ENCODE measurements around the gene METTL26. TPM values are rescaled to one million over a fixed set of nuclear protein-coding genes. Genes with fewer than 3 reads are reported as not detected.
A peak's percentile ranks its signal among the peaks of the same experiment; 100 is the strongest.

METTL26 gene
- total RNA-seq, 4 donors from 2014 or later: 72.2 to 138 (median 84.7) TPM

DNA sequence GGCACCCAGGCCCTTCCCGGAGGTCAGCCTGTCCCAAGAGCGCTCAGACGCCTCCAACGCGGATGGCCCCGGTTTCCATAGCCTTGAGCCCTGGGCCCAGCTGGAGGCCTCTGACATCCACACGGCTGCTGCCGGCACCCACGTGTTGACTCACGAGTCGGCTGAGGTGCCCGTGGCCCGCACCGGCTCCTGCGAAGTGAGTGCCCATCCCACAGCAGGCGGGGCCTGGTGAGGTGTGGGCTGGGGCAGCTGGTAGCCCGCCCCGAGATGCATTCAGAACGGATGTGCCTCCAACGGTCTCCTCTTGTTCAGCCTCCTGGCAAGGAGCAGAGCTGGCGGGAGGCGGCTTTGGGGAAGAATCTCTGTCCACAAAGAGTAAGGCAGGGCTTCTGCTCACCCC lies 15.7 kb upstream of the METTL26 start:
- Histone ChIP-seq H3K27me3 (no peaks in the 10 kb centered on the region), H3K36me3 (peaks cover 33% of the 10 kb centered on the region), H3K4me1 (peaks cover 38% of the 10 kb centered on the region), H3K4me3 (no peak overlapping the region), H3K27ac (no peak overlapping the region), H3K9me3 (no peaks in the 10 kb centered on the region)
- TF ChIP-seq POLR2AphosphoS5 (IDR thresholded peaks at IDR 0.05): no peak
- no peak for TF ChIP-seq EP300 (IDR thresholded peaks at IDR 0.05)
- TF ChIP-seq, protein P1, sequence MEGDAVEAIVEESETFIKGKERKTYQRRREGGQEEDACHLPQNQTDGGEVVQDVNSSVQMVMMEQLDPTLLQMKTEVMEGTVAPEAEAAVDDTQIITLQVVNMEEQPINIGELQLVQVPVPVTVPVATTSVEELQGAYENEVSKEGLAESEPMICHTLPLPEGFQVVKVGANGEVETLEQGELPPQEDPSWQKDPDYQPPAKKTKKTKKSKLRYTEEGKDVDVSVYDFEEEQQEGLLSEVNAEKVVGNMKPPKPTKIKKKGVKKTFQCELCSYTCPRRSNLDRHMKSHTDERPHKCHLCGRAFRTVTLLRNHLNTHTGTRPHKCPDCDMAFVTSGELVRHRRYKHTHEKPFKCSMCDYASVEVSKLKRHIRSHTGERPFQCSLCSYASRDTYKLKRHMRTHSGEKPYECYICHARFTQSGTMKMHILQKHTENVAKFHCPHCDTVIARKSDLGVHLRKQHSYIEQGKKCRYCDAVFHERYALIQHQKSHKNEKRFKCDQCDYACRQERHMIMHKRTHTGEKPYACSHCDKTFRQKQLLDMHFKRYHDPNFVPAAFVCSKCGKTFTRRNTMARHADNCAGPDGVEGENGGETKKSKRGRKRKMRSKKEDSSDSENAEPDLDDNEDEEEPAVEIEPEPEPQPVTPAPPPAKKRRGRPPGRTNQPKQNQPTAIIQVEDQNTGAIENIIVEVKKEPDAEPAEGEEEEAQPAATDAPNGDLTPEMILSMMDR (IDR thresholded peaks at IDR 0.05): no peak
- no peak for TF ChIP-seq POLR2A (IDR thresholded peaks at IDR 0.05)
- 100% methylated on average over 1 of the region's 22 CpGs for WGBS
- no peak for DNase-seq (ENCODE audit: low spot score in 2 of 2)

DNA sequence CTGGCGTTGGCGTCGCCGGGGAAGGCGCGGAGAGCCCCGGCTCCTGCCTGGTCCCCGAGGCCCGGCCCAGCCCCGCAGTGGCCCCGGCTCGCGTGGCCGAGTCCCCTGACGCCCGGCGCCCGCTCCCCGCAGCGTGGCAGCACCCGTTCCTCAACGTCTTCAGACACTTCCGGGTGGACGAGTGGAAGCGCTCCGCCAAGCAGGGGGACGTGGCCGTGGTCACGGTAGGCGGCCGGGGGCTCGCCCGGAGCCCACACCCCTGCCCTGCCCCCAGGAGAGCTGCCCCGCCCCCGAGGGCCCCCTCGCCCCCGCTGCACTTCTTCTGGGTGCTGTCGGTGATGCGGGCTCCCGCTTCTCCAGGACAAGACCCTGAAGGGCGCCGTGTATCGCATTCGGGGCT lies 13.5 kb upstream of the METTL26 start:
- no peak for TF ChIP-seq POLR2A (IDR thresholded peaks at IDR 0.05)
- TF ChIP-seq EP300 (IDR thresholded peaks at IDR 0.05): no peak
- TF ChIP-seq, protein P1 (IDR thresholded peaks at IDR 0.05): no peak
- no peak for TF ChIP-seq POLR2AphosphoS5 (IDR thresholded peaks at IDR 0.05)
- WGBS: no CpG with 5 or more reads among the region's 44 CpGs
- Histone ChIP-seq H3K4me1 (peaks cover 51% of the 10 kb centered on the region), H3K27ac (peak overlapping the region; percentile 64), H3K27me3 (no peaks in the 10 kb centered on the region), H3K9me3 (no peaks in the 10 kb centered on the region), H3K4me3 (peak overlapping the region; percentile 73), H3K36me3 (peaks cover 12% of the 10 kb centered on the region)
- no peak for DNase-seq (ENCODE audit: low spot score in 2 of 2)

DNA sequence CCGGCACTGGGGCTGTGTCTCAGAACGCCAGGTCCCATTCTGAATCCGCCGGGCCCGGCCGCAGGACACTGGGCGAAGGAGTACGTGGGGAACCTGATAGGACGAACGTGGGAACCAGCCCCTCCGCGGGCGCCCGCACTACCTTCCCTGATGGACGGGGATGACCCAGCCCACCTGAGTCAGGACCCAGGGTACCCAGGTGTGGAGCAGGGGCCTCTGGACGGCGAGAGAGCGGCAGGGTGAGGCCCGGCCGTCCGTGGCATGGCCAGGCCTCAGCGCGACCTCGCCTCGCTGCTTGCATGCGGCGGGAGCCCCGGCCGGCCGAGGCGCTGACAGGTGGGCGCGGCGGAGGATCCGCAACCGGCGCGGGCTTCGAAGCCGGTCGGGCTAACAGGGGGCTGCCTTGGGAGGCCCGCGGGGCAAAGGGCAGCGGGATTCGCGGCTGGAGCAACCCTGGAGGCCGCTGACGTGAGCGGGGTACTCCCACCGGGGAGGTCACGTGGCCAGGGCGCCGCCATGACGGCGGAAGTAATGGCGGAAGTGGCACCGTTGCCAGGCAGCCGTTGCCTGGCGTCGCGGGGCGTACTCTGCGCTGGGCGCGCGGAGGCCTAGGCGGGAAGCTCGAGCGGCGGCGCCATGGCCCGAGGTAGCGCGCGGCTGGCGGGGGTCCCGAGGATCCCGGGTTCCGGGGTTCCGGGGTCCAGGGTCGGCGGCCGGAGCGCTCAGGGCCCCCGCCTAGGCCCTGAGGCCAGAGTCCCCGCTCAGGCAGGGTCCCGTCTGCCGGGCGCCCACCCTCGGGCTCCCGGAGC lies 12.9 kb upstream of the METTL26 start, which contains the start of gene WDR90:
TSS of gene WDR90 (plus strand) at position 585 of the 809 bp plus-strand sequence. CDS start at position 637, 52 bp downstream.
- peak within 1 kb of the TSS; percentile 64 for H3K27ac ChIP-seq
- peak; percentile 96 to 97 for DNase-seq (ENCODE audit: low spot score in 2 of 2)
- peaks cover 12% of the 10 kb centered on the region for H3K36me3 ChIP-seq
- TF ChIP-seq POLR2AphosphoS5 (IDR thresholded peaks at IDR 0.05) (peak in 2 of 3 donors; percentile 85 to 93), EP300 (IDR thresholded peaks at IDR 0.05) (no peak), POLR2A (IDR thresholded peaks at IDR 0.05) (peak in 1 of 2 donors; percentile 17)
- TF ChIP-seq, protein P1 (IDR thresholded peaks at IDR 0.05): no peak
- H3K27me3 ChIP-seq: no peaks in the 10 kb centered on the region
- WGBS: 0% methylated on average over 26 of the region's 91 CpGs
- H3K9me3 ChIP-seq: no peaks in the 10 kb centered on the region
- H3K4me1 ChIP-seq: peaks cover 51% of the 10 kb centered on the region
- peak within 1 kb of the TSS; percentile 73 for H3K4me3 ChIP-seq

DNA sequence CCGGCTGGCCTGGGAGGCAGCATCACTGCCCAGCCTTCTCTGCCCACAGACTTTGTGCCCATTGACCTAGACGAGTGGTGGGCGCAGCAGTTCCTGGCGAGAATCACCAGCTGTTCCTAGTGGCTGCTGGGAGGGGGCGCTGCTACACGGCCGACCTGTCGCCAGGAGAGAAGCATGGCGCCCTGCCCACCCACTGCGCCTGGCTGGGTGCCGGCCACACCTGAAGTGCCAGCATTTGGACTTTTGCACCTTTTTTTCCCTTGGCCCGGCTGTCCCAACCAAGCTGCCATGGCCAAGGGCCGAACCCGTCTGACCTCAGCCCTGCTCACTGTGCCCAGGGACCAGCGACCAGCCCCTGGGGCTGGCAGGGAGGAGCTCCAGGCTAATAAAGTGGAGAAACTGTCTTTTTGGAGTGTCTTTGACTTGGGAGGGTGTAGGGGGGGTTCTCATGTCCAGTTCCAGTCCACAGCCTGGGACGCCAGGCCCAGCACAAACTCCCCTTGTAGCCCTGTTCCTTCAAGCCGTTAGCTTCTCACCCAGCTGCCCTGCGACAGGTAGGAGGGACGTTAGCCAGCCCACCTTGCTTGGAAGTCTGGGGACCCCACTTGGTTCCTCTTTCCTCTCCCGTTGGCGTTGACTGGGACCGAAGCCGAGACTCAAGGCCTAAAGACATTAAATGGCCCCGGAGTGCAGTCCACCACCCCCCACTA lies 12.1 kb upstream of the METTL26 start:
- Histone ChIP-seq H3K27me3 (no peaks in the 10 kb centered on the region), H3K9me3 (no peaks in the 10 kb centered on the region), H3K36me3 (peaks cover 6% of the 10 kb centered on the region), H3K27ac (peak overlapping the region; percentile 64), H3K4me3 (peak overlapping the region; percentile 73), H3K4me1 (peaks cover 51% of the 10 kb centered on the region)
- no peak for DNase-seq (ENCODE audit: low spot score in 2 of 2)
- TF ChIP-seq POLR2A (IDR thresholded peaks at IDR 0.05): no peak
- TF ChIP-seq, protein P1 (IDR thresholded peaks at IDR 0.05): peak; percentile 21 to 40
- 12% methylated on average over 7 of the region's 24 CpGs for WGBS
